Spleen (tissue), 13 donors: Measurements from ENCODE around the gene UBR4. TPM values are rescaled to one million over a fixed set of nuclear protein-coding genes. Genes with fewer than 3 reads are reported as not detected.
"Not testable (repeated sequence)": the region's sequence is repeated elsewhere in the genome, so short reads cannot be mapped to it uniquely, and the experiment has no call there.

Source experiments
- DNase-seq: peaks from one replicate; pipeline ENCODE4 v3.0.0-alpha.2; 2020
- H3K27ac ChIP-seq, 8 donors: fragments of 200-600 bp; sonication (generic) in 7 of 8; 1 replicate in 4 of 8; 2 replicates in 4 of 8; pipeline versions ENCODE4 v1.5.0 to v1.8.0; 2016 to 2021; ENCODE audit warnings: inconsistent platforms in 4 of 8, mild to moderate bottlenecking in 4 of 8, moderate library complexity in 1 of 8
- H3K27me3 ChIP-seq, 7 donors: fragments of 200-600 bp; sonication (generic) in 6 of 7; replicated peaks in 1 of 7; 1 replicate in 4 of 7; 2 replicates in 3 of 7; pipeline versions ENCODE4 v1.5.0 to v1.8.0; 2016 to 2021; ENCODE audit warnings: inconsistent platforms in 3 of 7, mild to moderate bottlenecking in 1 of 7
- H3K36me3 ChIP-seq, 6 donors: fragments of 200-600 bp; sonication (generic) in 5 of 6; 1 replicate in 4 of 6; 2 replicates in 2 of 6; pipeline versions ENCODE4 v1.5.0 to v1.8.0; 2016 to 2021; ENCODE audit warnings: inconsistent platforms in 2 of 6
- H3K4me1 ChIP-seq, 6 donors: fragments of 200-600 bp; sonication (generic) in 5 of 6; 1 replicate in 3 of 6; 2 replicates in 3 of 6; pipeline versions ENCODE4 v1.5.0 to v1.8.0; 2016 to 2021; ENCODE audit warnings: inconsistent platforms in 3 of 6
- H3K4me3 ChIP-seq, 8 donors: fragments of 200-600 bp; sonication (generic) in 7 of 8; 1 replicate in 4 of 8; 2 replicates in 4 of 8; pipeline versions ENCODE4 v1.5.0 to v1.8.0; 2016 to 2021; ENCODE audit warnings: inconsistent platforms in 4 of 8, mild to moderate bottlenecking in 4 of 8, moderate library complexity in 2 of 8
- H3K9me3 ChIP-seq, 8 donors: fragments of 200-600 bp; sonication (generic) in 7 of 8; 1 replicate in 4 of 8; 2 replicates in 4 of 8; pipeline versions ENCODE4 v1.5.0 to v1.8.0; 2016 to 2021; ENCODE audit warnings: inconsistent platforms in 4 of 8
- POLR2A ChIP-seq, 3 donors: fragments of 450-650 bp; IDR thresholded peaks; one replicate each; pipeline ENCODE4 v1.5.1; 2017; ENCODE audit warnings: antibody characterized with exemption in 3 of 3, mild to moderate bottlenecking in 1 of 3
- POLR2AphosphoS5 ChIP-seq, 3 donors: sonication (generic); formaldehyde crosslinking; IDR thresholded peaks; one replicate each; pipeline ENCODE4 v1.5.1; 2017; ENCODE audit warnings: antibody characterized with exemption in 3 of 3
- WGBS, 5 donors: extraction: QIAGEN DNeasy Blood & Tissue Kit in 3 of 5; methylation state at CpG; one replicate each; pipeline versions ENCODE4 v1.1.5 to v1.1.7; 2013 to 2018; 5-methylcytosine and 5-hydroxymethylcytosine counted together
- intact Hi-C: fragments of 100-400 bp; cut with DNase I; formaldehyde crosslinking; loops from one replicate; pipeline ENCODE4 v1.15.0; 2023; ENCODE audit warnings: low total_unique reads
- long read RNA-seq, 2 donors: transcript quantifications; one replicate each; lab custom pipeline, GENCODE V29; 2026
- polyA plus RNA-seq, 3 donors: library from polyadenylated mRNA; stranded (reverse); fragments of 200-250 nt; gene quantifications; one replicate each; pipeline ENCODE4 v1.2.1, GENCODE V29; 2013
- total RNA-seq, 7 donors: library from RNA; depleted of rRNA in 3 of 7; stranded (reverse); fragments of >200 nt in 3 of 7; fragmentation: NEBNext Ultra II Directional in 4 of 7; extraction: Animal tissue kit (Norgen Biotek cat#: 25700) in 4 of 7; gene quantifications; one replicate each; pipeline versions ENCODE4 v1.1.0 to v1.2.1, GENCODE V29; 2016 to 2021
- TF ChIP-seq, protein P1 (sequence below), 11 experiments: fragments of 200-600 bp in 7 of 11; fragments of 450-650 bp in 4 of 11; sonication (generic) in 4 of 11; IDR thresholded peaks in 8 of 11; conservative IDR thresholded peaks in 3 of 11; 1 replicate in 7 of 11; 2 replicates in 4 of 11; pipeline versions ENCODE4 v1.4.0 to v1.8.0; 2016 to 2021; ENCODE audit warnings: antibody characterized with exemption in 11 of 11, inconsistent platforms in 4 of 11, mild to moderate bottlenecking in 1 of 11
- donor health status: healthy with polysubstance abuse.
- donor health status: DM: no; HTN: no; CAD: no; lungs with moderate emphysema.
- donor health status: DM: no; HTN: no; CAD: no.
- donor health status: Bipolar disorder and iron deficiency.
- donor health status: healthy.
- donor health status: DM: no; HTN: no; CAD: no.
- donor health status: DM: yes; HTN: yes; CAD: no.

The UBR4 gene
- total RNA-seq: 100 to 1,000 TPM; 141 to 177 (median 152) TPM
- 100 to 1,000 TPM in 2 of 3 donors, 10 to 100 TPM in 1; 72.5 to 184 (median 128) TPM for polyA plus RNA-seq
- long read RNA-seq, donor 1, partial matches to known transcripts: 5 of 8 reads
- long read RNA-seq, donor 1, other reads (novel, unspliced or antisense): 0 of 8 reads
- long read RNA-seq, donor 2, partial matches to known transcripts: 0 of 4 reads
- long read RNA-seq, donor 2, other reads (novel, unspliced or antisense): 0 of 4 reads

DNA sequence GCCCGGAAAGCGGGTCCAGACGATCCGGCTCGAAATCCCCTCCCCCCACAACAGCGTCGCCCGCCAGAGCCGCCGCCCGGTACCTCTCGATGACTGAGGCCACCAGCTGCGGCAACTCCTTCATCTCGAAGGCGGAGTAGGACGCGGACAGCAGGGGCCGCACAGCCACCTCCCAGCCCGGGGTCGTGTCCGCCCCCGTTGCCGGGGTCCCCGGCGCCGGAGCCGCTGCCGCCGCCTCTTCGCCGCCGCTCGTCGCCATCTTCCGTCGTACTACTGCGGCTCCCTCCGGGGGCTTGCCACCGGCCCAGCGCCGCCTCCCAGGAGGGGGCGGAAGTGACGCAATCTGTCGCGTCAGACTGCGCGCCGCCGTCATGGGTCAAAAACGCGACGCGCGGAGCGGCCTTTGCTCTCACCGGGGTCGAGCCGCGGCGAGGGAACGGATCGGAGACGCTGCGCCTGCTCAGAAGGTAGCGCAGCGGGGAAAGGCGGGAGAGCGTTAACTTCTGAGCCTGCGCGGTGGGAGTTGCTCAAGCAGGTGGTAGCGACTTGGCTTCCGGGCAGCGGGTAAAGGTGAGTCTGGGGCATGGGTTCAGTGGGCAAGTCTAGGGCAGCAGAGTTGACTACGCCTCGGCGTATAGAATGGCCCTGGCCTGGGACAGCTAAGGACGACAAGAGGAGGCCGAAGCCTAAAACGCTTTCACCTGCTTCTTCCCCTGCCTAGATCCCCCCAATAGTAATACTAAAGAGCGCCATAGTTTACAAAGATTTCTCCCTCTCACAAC, at the start of gene UBR4:
Gene UBR4, minus strand, starts transcription at position 277 of the 782 bp plus-strand sequence. Its CDS starts 18 bp downstream, at position 259.
- no peaks in the 10 kb centered on the region for H3K9me3 ChIP-seq
- WGBS, 5 donors: 0% methylated on average over 53 to 80 of the region's 80 CpGs
- H3K27ac ChIP-seq: peak within 1 kb of the TSS; percentile 93 to 98 (median 97)
- TF ChIP-seq POLR2AphosphoS5 (IDR thresholded peaks at IDR 0.05) (peak; percentile 98 to 99 (median 99)), POLR2A (IDR thresholded peaks at IDR 0.05) (peak; percentile 73 to 92 (median 76))
- TF ChIP-seq, protein P1, sequence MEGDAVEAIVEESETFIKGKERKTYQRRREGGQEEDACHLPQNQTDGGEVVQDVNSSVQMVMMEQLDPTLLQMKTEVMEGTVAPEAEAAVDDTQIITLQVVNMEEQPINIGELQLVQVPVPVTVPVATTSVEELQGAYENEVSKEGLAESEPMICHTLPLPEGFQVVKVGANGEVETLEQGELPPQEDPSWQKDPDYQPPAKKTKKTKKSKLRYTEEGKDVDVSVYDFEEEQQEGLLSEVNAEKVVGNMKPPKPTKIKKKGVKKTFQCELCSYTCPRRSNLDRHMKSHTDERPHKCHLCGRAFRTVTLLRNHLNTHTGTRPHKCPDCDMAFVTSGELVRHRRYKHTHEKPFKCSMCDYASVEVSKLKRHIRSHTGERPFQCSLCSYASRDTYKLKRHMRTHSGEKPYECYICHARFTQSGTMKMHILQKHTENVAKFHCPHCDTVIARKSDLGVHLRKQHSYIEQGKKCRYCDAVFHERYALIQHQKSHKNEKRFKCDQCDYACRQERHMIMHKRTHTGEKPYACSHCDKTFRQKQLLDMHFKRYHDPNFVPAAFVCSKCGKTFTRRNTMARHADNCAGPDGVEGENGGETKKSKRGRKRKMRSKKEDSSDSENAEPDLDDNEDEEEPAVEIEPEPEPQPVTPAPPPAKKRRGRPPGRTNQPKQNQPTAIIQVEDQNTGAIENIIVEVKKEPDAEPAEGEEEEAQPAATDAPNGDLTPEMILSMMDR (IDR thresholded peaks at IDR 0.05 in 8 of 11, conservative IDR thresholded peaks at IDR 0.05 in 3 of 11): peak in 5 of 11 experiments; percentile 7 to 24 (median 9)
- H3K4me1 ChIP-seq: peaks cover 52 to 92% (median 68%) of the 10 kb centered on the region in 6 donors
- intact Hi-C loops: no loop called here
- no peaks in the 10 kb centered on the region for H3K27me3 ChIP-seq
- peaks cover 0 to 27% (median 2%) of the 10 kb centered on the region in 6 donors for H3K36me3 ChIP-seq
- peak within 1 kb of the TSS; percentile 67 to 97 (median 84) for H3K4me3 ChIP-seq
- peak; percentile 98 for DNase-seq

DNA sequence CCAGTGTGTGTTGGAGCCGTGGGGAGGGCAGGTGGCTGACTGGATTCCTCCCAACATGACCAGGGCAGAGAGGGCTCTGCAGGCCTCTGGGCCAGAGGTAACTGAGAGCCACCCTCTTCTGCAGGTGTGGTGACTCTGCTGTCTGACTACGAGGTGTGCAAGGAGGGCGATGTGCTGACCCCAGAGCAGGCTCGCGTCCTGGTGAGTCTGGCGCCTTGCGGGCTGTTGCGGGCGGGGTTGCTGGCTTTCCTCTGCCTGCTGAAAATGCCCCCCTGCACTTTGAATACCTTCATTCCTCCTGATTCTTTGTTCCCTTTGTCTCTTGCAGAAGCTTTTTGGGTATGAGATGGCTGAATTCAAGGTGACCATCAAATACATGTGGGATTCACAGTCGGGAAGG, 48.3 kb upstream of the UBR4 start:
- Histone ChIP-seq H3K4me3 (no peak overlapping the region), H3K9me3 (no peaks in the 10 kb centered on the region), H3K27me3 (no peaks in the 10 kb centered on the region), H3K27ac (no peak overlapping the region), H3K4me1 (peaks cover 4 to 36% (median 15%) of the 10 kb centered on the region in 6 donors), H3K36me3 (peaks cover 0 to 66% (median 57%) of the 10 kb centered on the region in 6 donors)
- WGBS, 5 donors: 90 to 98% (median 93%) methylated on average over 9 to 10 of the region's 10 CpGs
- TF ChIP-seq POLR2AphosphoS5 (IDR thresholded peaks at IDR 0.05): no peak
- TF ChIP-seq, protein P1 (IDR thresholded peaks at IDR 0.05 in 8 of 11, conservative IDR thresholded peaks at IDR 0.05 in 3 of 11): no peak
- TF ChIP-seq POLR2A (IDR thresholded peaks at IDR 0.05): no peak
- DNase-seq: no peak
- intact Hi-C loops: no loop called here

DNA sequence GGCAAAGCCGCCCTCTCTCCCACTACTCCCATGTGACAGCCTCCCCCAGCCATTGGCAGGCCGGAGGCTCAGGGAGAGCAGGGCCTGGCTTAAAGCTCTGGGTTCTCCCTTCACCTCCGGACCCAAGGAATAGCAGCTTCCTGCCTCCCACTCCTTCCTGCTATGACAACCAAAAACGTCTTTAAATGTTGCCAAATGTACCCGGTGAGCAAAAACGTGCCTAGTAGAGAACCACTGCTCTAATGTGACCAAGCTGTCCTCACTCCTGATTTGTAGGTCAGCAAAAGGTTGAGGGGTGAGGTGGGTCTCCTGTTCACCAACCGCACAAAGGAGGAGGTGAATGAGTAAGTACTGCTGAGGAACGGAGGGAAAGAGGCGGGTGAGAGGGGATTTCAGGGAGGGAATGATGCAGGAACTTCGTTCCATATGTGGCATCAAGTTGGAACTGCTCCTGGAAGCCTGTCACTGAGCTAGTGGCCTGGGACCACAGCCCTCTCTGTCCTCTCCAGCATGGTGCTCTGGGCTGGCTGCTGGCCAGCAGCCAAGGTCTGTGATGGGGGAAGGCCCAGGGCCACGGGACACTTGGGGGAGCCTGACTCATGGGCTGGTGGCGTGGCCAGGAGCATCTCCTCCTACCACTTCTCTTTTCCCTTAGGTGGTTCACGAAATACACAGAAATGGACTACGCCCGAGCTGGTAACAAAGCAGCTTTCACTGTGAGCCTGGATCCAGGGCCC, 47.3 kb upstream of the UBR4 start:
- H3K4me1 ChIP-seq: peaks cover 14 to 47% (median 25%) of the 10 kb centered on the region in 6 donors
- DNase-seq: no peak
- no peak overlapping the region for H3K4me3 ChIP-seq
- intact Hi-C loops: no loop called here
- no peaks in the 10 kb centered on the region for H3K9me3 ChIP-seq
- H3K36me3 ChIP-seq: peaks cover 0 to 66% (median 57%) of the 10 kb centered on the region in 6 donors
- TF ChIP-seq, protein P1 (IDR thresholded peaks at IDR 0.05 in 8 of 11, conservative IDR thresholded peaks at IDR 0.05 in 3 of 11): no peak
- TF ChIP-seq POLR2AphosphoS5 (IDR thresholded peaks at IDR 0.05): peak in 1 of 3 donors; percentile 9
- TF ChIP-seq POLR2A (IDR thresholded peaks at IDR 0.05): no peak
- H3K27me3 ChIP-seq: no peaks in the 10 kb centered on the region
- WGBS, 5 donors: 68 to 78% (median 73%) methylated on average over 14 to 15 of the region's 15 CpGs
- peak overlapping the region in 4 of 8 donors; percentile 13 to 53 (median 23) for H3K27ac ChIP-seq

DNA sequence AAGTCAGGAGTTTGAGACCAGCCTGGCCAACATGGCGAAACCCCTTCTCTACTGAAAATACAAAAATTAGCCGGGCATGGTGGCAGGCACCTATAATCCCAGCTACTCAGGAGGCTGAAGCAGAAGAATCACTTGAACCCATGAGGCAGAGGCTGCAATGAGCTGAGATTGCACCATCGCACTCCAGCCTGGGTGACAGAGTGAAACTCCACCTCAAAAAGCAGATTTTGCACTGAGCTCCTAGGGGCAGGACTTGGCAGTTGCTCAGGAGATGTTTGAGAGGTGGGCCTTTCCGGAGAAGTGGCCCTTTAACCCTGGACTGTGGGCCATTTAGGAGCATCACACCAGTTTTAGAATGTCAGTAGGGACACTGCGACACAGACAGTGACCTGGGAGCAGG, 46.2 kb upstream of the UBR4 start:
- Histone ChIP-seq H3K4me1 (peaks cover 15 to 53% (median 30%) of the 10 kb centered on the region in 6 donors), H3K27ac (peak overlapping the region in 1 of 8 donors; percentile 53), H3K36me3 (peaks cover 0 to 66% (median 57%) of the 10 kb centered on the region in 6 donors)
- intact Hi-C loops, H3K9me3 ChIP-seq, DNase-seq, H3K4me3 ChIP-seq, H3K27me3 ChIP-seq: not testable (repeated sequence)
- WGBS, 5 donors: 90 to 96% (median 93%) methylated on average over 3 to 5 of the region's 5 CpGs
